ENCODE data around the gene RRAS2. TPM values are rescaled to one million over a fixed set of nuclear protein-coding genes. Genes with fewer than 3 reads are reported as not detected.

Gene RRAS2
- total RNA-seq, 4 donors from 2014 or later: 26.4 to 36.7 (median 31.8) TPM

GRCh38 chr11:14393129-14393528, 34.1 kb upstream of the RRAS2 start:
- 92 to 94% methylated on average over 5 of the region's 5 CpGs for WGBS, 2 donors
- intact Hi-C loops (cut with DNase I; ENCODE audit: low total_unique reads): no loop called here
- DNase-seq (ENCODE audit: low spot score in 2 of 2): no peak
- H3K4me3 ChIP-seq (ENCODE audit: low read depth, poor library complexity, severe bottlenecking): no peak overlapping the region
- no peak for TF ChIP-seq POLR2A (IDR thresholded peaks at IDR 0.05)
- TF ChIP-seq, protein P1, sequence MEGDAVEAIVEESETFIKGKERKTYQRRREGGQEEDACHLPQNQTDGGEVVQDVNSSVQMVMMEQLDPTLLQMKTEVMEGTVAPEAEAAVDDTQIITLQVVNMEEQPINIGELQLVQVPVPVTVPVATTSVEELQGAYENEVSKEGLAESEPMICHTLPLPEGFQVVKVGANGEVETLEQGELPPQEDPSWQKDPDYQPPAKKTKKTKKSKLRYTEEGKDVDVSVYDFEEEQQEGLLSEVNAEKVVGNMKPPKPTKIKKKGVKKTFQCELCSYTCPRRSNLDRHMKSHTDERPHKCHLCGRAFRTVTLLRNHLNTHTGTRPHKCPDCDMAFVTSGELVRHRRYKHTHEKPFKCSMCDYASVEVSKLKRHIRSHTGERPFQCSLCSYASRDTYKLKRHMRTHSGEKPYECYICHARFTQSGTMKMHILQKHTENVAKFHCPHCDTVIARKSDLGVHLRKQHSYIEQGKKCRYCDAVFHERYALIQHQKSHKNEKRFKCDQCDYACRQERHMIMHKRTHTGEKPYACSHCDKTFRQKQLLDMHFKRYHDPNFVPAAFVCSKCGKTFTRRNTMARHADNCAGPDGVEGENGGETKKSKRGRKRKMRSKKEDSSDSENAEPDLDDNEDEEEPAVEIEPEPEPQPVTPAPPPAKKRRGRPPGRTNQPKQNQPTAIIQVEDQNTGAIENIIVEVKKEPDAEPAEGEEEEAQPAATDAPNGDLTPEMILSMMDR (IDR thresholded peaks at IDR 0.05): no peak

- no peak for TF ChIP-seq POLR2A (IDR thresholded peaks at IDR 0.05)
- TF ChIP-seq, protein P1 (IDR thresholded peaks at IDR 0.05): no peak
- intact Hi-C loops (cut with DNase I; ENCODE audit: low total_unique reads): no loop called here
- 100% methylated on average over 1 of the region's 1 CpG for whole genome bisulfite sequencing, 2 donors
- no peak overlapping the region for H3K4me3 ChIP-seq (ENCODE audit: low read depth, poor library complexity, severe bottlenecking)
- no peak for DNase-seq (ENCODE audit: low spot score in 2 of 2)
These were observed 31.7 kb upstream of the RRAS2 start for GRCh38 chr11:14390669-14391068.

DNA sequence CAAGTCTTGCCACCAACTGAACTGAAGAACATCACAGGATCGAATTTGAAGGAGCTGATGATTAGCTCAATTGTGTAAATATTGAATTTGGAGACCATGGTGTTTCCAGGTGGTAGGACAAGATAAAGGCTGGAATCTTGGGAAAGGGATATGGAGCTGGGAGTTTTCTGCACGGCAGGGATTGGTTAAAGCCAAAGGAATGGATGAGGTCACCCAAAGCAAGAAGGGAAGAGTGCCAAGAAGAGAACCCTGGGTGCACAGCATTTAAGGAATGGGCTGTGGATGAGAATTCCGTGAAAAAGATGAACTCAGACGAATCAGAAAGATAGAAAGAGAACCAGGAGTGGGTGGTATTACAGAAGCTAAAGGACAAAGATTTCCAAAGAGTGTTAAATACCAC, 29.4 kb upstream of the RRAS2 start:
- no peak for DNase-seq (ENCODE audit: low spot score in 2 of 2)
- intact Hi-C loops (cut with DNase I; ENCODE audit: low total_unique reads): no loop called here
- no peak overlapping the region for H3K4me3 ChIP-seq (ENCODE audit: low read depth, poor library complexity, severe bottlenecking)
- TF ChIP-seq, protein P1 (IDR thresholded peaks at IDR 0.05): no peak
- TF ChIP-seq POLR2A (IDR thresholded peaks at IDR 0.05): no peak
- 84 to 85% methylated on average over 4 of the region's 4 CpGs for WGBS, 2 donors

DNA sequence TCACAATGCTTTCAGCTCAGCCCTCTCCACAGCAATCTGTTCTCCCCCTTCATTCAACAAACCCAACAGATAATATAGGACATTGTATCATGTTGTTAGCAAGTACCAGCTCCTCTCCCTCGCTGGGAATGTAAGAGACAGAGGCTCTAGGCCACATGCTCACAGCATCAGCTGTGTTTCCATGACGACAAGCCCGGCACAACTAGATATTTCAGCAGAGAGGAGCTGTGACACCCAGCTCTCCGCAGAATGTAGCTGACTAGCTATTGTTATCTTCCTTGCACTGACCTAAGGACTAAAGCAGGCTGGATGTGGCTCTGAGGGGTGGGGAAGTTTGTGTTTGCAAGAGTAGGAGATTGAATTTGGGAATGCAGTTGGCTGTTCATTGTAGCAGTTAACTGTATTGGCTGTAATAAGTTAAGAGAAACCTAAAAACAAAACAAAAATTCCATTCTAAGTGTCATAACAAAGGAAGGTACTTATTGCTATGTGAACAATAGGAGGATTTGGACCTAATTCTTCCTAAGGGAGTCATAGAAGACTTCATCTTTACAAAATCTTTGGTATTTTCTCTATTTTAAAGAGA, 28.0 kb upstream of the RRAS2 start:
- intact Hi-C loops (cut with DNase I; ENCODE audit: low total_unique reads): no loop called here
- no peak for DNase-seq (ENCODE audit: low spot score in 2 of 2)
- no peak overlapping the region for H3K4me3 ChIP-seq (ENCODE audit: low read depth, poor library complexity, severe bottlenecking)
- WGBS, 2 donors: 31 to 52% methylated on average over 4 of the region's 4 CpGs
- no peak for TF ChIP-seq POLR2A (IDR thresholded peaks at IDR 0.05)
- TF ChIP-seq, protein P1 (IDR thresholded peaks at IDR 0.05): no peak

DNA sequence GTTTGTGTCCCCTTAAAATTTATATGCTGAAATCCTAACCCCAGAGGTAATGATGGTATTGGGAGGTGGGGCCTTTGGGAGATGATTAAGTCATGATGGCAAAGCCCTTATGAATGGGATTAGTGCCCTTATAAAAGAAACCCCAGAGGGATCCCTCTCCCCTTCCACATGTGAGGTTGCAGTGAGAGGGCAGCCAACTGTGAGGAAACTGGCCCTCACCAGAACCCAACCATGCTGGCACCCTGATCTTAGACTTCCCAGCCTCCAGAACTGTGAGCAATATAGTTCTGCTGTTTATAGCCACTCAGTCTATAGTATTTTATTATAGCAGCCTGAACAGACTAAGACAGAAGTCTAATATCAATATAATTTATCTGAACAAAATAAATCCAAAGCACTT, 27.1 kb upstream of the RRAS2 start:
- TF ChIP-seq, protein P1 (IDR thresholded peaks at IDR 0.05): no peak
- no peak for TF ChIP-seq POLR2A (IDR thresholded peaks at IDR 0.05)
- no peak overlapping the region for H3K4me3 ChIP-seq (ENCODE audit: low read depth, poor library complexity, severe bottlenecking)
- no peak for DNase-seq (ENCODE audit: low spot score in 2 of 2)
- intact Hi-C loops (cut with DNase I; ENCODE audit: low total_unique reads): no loop called here

DNA sequence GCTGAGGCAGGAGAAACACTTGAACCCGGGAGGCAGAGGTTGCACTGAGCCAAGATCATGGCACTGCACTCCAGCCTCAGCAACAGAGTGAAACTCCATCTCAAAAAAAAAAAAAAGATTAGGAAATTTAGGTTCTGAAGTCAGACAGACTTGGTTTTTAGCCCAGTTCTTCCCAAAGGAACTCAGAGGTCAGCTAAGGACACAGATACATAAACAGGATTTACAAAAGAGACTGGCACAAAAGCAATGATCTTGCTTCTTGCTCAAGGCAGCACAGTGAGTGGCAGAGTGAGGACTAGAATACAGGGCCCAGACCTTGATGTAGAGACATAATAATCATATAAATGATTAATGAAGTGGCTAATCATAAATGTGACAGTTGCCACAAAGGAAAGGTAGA, 25.4 kb upstream of the RRAS2 start:
- TF ChIP-seq POLR2A (IDR thresholded peaks at IDR 0.05): no peak
- TF ChIP-seq, protein P1 (IDR thresholded peaks at IDR 0.05): no peak
- intact Hi-C loops (cut with DNase I; ENCODE audit: low total_unique reads): no loop called here
- no peak overlapping the region for H3K4me3 ChIP-seq (ENCODE audit: low read depth, poor library complexity, severe bottlenecking)
- 79 to 89% methylated on average over 1 of the region's 1 CpG for WGBS, 2 donors
- DNase-seq (ENCODE audit: low spot score in 2 of 2): no peak
